Germinal center (tissue), 1 donor: ENCODE measurements around the gene FGFBP2.
A peak's percentile ranks its signal among the peaks of the same experiment; 100 is the strongest.

Source experiments
- DNase-seq: peaks from one replicate; pipeline ENCODE4 v3.0.0; 2012; ENCODE audit warnings: mixed read lengths, low spot score

Gene FGFBP2

DNA sequence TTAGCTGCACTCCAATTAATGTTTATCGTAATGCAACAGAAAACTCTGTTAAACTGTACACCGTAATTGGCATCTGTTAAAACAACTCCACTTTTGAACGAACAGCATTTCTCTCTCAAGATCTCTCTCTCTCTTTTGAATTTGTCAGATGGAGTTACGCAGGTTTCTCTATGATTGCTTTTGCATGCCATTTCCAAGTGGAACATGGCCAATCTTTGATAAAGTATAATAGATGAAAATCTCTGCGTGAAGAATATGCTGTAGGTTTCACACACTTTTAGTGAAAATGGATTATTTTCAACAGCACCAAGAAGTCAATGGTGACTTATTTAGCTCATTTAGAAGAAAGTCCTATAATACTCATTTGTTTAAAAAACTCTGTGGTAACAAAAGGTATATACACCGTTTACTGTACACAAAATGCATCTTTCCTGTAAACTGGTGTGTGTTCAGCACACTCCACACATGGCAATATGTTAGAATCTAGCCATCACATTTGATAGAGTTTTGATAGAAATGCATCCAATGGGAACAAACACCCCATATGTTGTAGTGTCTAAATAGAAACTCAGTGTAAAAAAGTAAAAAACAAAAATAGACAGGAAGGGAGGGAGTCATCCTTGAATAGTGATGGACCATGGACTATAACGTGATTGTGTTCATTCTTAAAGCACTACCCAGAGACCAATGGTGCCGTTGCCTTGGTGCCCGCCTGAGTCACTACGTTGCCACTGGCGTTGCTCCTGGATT is 5.8 kb upstream of the FGFBP2 start:
- DNase-seq = no peak

DNA sequence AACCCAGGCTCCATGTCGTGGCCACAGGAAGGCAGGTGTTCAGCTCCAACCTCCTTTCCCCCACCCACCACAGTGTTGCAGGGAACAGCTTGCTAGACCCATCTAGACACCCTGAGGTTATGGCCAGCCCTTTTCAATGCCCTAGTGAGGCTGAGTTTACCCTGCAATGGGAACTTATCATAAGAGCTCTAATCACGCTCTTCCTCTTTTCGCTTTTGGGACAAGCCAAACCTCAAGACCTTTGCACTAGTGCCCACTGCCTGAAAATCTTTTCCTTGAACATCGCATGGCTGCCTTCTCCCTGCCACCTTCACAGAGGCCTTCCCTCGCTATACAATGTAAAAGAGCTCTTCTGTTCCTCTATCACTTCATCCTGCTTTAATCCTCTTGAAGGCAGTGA is 2.4 kb upstream of the FGFBP2 start:
- no peak for DNase-seq

DNA sequence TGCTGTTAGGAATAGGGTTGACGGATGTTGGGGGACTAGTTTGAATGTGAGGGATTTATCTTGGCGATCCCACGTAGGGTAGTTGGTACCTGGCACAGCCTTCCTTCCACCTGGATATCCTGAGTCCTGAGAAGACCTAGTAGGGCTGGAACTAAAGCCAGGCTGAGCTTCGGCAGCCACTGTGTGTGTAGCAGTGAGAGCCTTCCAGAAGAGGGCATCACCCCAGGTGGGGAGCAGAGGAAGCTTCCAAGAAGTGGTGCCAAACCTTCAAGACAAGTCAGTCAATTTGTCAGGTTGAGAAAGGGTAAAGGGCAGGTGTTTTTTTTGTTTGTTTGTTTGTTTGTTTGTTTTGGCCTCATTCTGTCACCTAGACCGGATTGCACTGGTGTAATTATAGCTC is 1.2 kb upstream of the FGFBP2 start:
- DNase-seq = no peak

DNA sequence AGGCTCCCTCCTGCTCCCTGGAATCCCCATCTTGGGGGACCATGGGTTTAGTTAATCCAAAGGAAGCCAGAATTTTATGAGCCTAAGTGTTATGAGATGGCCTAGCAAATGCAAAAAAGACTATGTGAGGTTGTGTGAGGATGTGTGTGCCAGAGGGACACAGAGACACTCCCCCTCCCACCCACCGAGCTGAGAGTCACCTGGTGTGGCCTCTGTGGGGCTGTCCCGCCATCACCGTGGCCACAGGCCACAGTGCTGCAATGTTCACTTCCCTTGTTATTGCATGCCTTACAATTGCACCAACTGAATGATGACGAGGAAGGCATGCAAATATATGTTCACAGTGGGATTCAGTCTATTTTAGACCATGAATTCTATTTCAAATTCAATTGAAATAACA is 601 bp upstream of the FGFBP2 start:
- peak; percentile 38 for DNase-seq

DNA sequence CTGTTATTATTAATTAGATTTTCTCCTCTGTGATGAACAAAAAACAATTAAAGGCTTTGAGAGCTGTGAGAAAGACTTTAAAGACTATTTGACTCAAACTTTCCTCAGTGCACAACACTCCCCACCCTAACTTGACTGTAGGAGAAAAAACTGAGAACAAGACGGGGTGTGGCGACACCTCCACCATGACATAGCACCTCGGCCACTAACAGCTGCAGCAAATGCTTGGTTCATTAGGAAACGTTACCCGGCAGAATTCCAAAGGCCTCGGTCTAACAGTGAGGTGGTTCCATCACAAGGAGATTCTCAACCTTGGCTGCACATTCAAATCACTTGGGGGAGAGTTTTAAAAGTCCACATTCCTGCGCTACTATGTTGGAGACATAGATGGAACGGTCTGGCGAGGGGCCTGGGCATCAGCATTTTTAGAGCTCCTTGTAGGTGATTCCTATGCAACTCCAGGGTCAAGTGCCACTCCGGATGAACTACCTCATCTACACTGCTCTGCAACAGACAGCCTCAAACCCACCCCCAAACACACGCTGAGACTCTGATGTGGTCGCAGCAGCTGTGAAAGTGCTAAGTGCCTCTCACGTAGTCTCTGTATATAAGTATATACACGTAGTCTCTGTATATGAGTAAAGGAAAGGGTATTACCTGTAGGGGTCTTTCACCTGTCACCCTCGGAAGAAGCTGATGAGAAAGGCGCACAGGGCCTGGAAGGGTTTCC is 1.0 kb downstream of the FGFBP2 start:
- no peak for DNase-seq

DNA sequence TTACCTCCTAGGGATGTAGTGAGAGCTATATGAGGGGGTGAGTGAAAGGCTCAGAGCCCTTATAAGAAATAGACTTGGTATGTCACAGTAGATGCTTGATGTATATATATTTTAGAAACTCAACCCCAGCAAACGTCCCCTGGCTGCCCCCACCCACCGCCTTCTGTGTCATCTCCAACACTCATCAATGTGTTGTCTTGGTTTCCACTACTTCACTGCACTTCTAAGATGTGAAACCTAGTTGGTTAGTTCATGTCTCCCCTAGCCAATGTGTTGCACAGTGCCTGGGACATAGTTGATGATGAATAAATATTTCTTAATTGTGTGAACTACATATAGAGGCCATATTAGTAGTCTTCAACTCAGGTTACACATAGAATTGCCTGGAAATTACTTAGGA is 4.4 kb downstream of the FGFBP2 start:
- DNase-seq = no peak

DNA sequence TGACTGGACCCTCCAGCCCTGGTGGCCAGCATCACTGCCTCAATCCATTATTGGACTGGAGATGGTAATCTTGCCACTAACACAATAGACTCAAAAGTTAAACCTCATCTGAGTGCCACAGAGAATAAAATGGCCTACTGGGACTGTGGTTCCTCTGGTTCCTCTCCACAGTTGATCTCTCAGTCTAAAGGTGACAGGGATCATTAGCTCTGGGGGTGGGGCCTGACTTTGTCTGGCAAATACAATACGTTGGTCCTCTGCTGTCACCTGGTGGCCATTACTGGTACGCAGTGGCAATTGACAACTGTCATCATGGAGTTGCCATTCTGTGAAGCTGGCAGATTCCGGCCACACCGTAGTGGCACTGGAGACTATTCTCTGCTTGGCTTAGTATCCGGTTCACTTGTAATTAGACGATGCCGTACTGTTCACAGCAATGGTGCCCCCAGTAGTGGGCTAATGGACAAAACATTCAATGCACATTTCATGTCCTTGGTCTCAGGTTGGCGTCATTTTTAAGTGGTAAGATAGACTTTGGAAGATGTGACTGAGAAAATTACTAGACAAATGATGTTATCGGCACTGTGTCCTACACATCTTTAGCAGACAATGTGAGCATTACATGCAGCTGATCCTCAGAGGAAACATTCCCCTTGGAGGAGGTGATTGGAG is 6.7 kb downstream of the FGFBP2 start:
- DNase-seq = peak; percentile 87

- no peak for DNase-seq
Observed at GRCh38 chr4:15955670-15956069, 7.3 kb downstream of the FGFBP2 start.

- no peak for DNase-seq
Observed at GRCh38 chr4:15953625-15954024, 9.3 kb downstream of the FGFBP2 start.

GRCh38 chr4:15951781-15952180 is 11.2 kb downstream of the FGFBP2 start:
- DNase-seq = no peak

DNA sequence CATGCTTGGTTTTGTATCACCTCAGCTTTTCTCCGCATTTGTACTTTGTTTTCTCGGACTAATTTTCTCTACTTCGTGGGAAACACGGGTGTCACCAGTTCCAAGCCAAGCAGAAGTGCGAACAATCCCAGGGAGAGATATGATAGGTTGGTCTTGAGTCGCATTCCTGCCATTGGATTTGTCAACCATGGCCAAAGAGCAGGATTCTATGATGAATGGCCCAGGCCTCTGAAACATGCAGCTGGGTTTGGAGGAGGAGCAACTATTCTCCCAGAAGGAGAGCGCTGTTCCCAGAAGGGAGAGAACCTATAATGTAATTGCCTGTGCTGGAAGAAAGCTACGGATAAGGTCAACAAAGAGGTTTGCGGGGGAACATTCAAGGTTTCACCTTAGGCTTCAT is 14.1 kb downstream of the FGFBP2 start:
- DNase-seq = no peak

DNA sequence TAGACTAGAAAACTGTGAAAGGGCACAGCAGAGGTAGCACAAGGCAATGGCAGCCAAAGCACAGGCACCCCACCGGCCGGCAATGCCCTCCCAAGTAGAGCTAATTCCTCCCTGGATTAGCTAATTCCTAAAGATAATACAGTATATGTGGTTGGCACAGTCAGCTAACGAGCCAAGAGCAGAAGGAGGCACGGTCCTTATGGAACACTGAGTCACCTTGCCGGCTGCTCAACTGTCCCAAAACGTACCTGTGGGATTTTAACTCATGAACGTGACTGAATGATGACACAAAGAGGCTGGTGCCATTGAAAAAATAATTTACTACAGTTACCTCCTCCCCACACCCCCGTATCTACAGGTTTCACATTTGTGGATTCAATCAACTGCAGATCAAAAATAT is 15.3 kb downstream of the FGFBP2 start:
- DNase-seq = no peak

DNA sequence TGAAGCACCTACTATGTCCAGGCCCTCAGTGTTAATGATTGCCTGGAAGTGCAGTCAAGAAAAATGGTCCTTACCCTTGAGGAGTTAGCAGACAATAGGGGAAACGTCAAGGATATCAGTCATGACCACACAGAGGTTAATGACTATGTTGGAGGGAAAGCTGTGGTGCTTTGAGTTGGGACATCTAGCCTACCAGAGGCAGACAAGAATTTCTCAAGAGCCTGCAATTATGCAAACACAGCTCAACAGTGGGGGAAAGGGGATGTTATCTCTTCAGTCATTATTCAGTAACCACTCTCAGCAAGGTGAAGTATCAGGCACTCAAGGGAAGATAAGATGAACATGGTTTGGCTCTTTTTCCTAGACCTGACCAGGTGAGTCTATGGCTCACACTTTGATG is 17.5 kb downstream of the FGFBP2 start:
- no peak for DNase-seq

DNA sequence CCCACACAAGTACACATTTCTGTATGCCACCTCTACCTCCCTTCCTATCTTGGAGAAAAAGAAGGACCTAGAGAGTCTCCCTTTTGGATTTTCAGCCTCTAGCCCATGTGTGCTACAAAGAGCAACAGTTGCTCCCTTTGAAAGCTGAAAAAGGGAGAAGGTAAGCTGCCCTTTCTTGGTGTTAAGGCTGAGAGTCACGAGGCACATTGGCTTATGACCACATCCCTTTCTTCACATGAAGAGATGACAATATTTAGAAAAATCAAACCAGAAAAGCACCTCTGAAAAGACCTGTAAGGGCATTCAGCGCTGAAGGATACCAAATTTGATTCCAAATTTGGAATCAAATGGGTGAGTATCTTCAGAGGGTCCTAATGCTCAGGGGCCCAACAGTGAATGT is 18.1 kb downstream of the FGFBP2 start:
- no peak for DNase-seq

DNA sequence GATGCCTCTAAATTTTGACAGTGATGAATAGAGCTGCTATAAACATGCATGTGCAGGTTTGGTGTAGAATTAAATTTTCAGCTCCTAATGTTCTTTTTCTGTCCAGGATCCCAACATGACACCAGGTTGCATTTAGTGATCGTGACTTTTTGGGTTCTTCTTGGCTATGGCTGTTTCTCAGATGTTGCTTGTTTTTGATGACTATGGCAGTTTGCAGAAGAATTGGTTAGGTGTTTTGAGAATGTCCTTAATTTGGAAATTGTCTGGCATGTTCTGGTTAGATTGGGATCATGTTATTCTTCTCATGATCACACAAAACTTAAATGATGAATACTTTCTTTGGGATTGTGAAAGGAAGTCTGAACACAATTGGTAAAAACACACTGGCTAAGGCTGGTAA is 20.7 kb downstream of the FGFBP2 start:
- no peak for DNase-seq

- no peak for DNase-seq
Observed at GRCh38 chr4:15938640-15939039, 24.3 kb downstream of the FGFBP2 start, which contains the start of gene FGFBP1. Gene FGFBP1, minus strand, starts transcription at chr4:15938740. Its CDS starts 2,108 bp downstream, at chr4:15936632.

GRCh38 chr4:15938182-15938581 is 24.8 kb downstream of the FGFBP2 start:
- DNase-seq = no peak

DNA sequence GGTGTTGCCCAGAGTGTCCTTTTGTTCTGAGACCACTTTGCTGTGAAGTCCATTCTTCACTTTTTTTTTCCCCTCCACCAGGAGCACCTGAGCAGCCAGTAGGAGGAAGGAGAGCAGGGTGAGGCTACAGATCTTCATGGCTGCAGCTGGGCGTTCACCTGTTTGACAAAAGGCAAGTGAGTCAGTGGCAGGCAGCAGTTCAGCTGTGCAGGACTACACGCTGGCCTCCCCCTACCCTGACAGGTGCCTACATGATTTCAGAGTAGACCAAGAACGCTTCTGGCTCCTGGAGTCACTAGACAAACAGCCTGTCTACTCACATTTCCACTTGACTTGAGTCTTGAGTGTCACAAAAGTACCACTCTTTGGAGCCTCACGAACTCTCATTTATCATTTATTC is 26.5 kb downstream of the FGFBP2 start:
- no peak for DNase-seq

DNA sequence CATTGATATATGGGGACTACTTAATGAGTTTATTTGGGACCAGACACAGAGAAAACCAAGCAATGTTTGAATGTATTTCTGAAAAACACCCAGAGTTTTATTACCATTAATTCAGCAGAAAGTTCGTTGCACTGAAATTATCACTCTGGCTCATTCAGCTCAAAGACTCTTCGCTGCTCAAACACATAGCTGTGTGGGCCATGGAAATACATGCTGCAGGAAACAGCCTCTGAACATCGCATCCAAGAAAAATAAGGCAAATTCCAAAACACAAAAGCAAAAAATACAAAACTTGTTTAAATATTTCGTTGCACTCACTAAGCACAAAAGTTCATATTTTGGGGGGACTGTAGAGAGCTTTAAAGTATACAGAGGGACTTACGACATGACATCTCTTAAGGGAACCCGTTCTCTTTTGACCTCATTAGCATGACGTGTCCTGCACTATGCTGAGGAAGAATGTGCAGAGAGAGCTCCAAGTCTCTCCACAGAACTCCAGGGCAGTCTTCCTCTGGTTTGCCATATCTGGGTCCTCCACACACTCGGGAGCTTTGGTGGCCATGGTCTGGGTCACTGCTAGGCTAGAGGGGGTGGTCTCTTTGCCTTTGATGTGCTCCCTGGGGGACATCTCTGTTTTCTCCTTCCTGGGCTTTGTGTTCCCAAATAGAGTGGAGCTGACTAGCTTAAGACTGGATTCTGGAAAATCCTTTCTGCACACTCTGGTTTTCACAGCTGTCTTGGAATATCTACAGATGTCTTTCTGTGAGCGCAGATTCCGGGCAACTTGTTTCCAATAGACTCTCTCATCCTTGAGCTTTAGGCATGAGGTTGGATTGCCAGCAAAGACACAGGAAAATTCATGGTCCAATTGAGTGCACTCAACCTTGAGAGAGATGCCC is 27.2 kb downstream of the FGFBP2 start:
- no peak for DNase-seq

GRCh38 chr4:15934259-15934658 is 28.7 kb downstream of the FGFBP2 start:
- DNase-seq = no peak

- DNase-seq = no peak
Observed at GRCh38 chr4:15931451-15932210, 31.3 kb downstream of the FGFBP2 start.
